Ascending aorta (tissue), 2 donors: ENCODE measurements around the gene MCC. TPM values are rescaled to one million over a fixed set of nuclear protein-coding genes. Genes with fewer than 3 reads are reported as not detected.

Source experiments
- DNase-seq, 2 donors: peaks; one replicate each; pipeline ENCODE4 v3.0.0-alpha.2; 2019; ENCODE audit warnings: low spot score in 2 of 2
- H3K27ac ChIP-seq, 2 donors: fragments of 200-600 bp; sonication (generic); one replicate each; pipeline ENCODE4 v1.5.1; 2016 to 2017; ENCODE audit warnings: mild to moderate bottlenecking in 1 of 2
- H3K27me3 ChIP-seq: fragments of 200-600 bp; sonication (generic); one replicate; pipeline ENCODE4 v1.5.1; 2017
- H3K36me3 ChIP-seq, 2 donors: fragments of 200-600 bp; sonication (generic); one replicate each; pipeline ENCODE4 v1.5.1; 2016
- H3K4me1 ChIP-seq, 2 donors: fragments of 200-600 bp; sonication (generic); one replicate each; pipeline ENCODE4 v1.5.1; 2016 to 2017; ENCODE audit warnings: mild to moderate bottlenecking in 1 of 2
- H3K4me3 ChIP-seq, 2 donors: fragments of 200-600 bp; sonication (generic); one replicate each; pipeline ENCODE4 v1.5.1; 2016 to 2017; ENCODE audit warnings: mild to moderate bottlenecking in 1 of 2
- H3K9me3 ChIP-seq, 2 donors: fragments of 200-600 bp; sonication (generic); one replicate each; pipeline ENCODE4 v1.5.1; 2016
- CTCF ChIP-seq, 3 experiments: fragments of 200-600 bp in 2 of 3; fragments of 450-650 bp in 1 of 3; sonication (generic) in 2 of 3; IDR thresholded peaks; one replicate each; pipeline ENCODE4 v1.5.1; 2016 to 2019; ENCODE audit warnings: antibody characterized with exemption in 3 of 3, mild to moderate bottlenecking in 1 of 3, moderate library complexity in 1 of 3
- intact Hi-C: fragments of 100-400 bp; cut with DNase I; formaldehyde crosslinking; loops from one replicate; pipeline ENCODE4 v1.15.1; 2023
- total RNA-seq: library from RNA; depleted of rRNA; stranded (reverse); fragments of >200 nt; gene quantifications from one replicate; pipeline ENCODE4 v1.1.0, GENCODE V29; 2016

MCC gene
- total RNA-seq, 1 donor from 2014 or later = 67.9 TPM

- no peaks in the 10 kb centered on the region for H3K36me3 ChIP-seq
- DNase-seq = no peak
- TF ChIP-seq CTCF (IDR thresholded peaks at IDR 0.05) = no peak
- no peak overlapping the region for H3K27ac ChIP-seq
- intact Hi-C loops = no loop called here
- no peaks in the 10 kb centered on the region for H3K4me1 ChIP-seq
- no peaks in the 10 kb centered on the region for H3K9me3 ChIP-seq
- no peak overlapping the region for H3K4me3 ChIP-seq
- H3K27me3 ChIP-seq = no peaks in the 10 kb centered on the region
Observed at GRCh38 chr5:113255579-113256386, 232.5 kb downstream of the MCC start.

- TF ChIP-seq CTCF (IDR thresholded peaks at IDR 0.05) = no peak
- H3K36me3 ChIP-seq = no peaks in the 10 kb centered on the region
- no peak for DNase-seq
- H3K4me3 ChIP-seq = no peak overlapping the region
- no peaks in the 10 kb centered on the region for H3K9me3 ChIP-seq
- H3K27me3 ChIP-seq = no peaks in the 10 kb centered on the region
- H3K4me1 ChIP-seq = no peaks in the 10 kb centered on the region
- intact Hi-C loops = no loop called here
- no peak overlapping the region for H3K27ac ChIP-seq
Observed at GRCh38 chr5:113255105-113255504, 233.1 kb downstream of the MCC start.

- no peaks in the 10 kb centered on the region for H3K4me1 ChIP-seq
- H3K9me3 ChIP-seq = no peaks in the 10 kb centered on the region
- H3K27ac ChIP-seq = no peak overlapping the region
- no peak for TF ChIP-seq CTCF (IDR thresholded peaks at IDR 0.05)
- H3K36me3 ChIP-seq = no peaks in the 10 kb centered on the region
- no peak for DNase-seq
- intact Hi-C loops = no loop called here
- no peaks in the 10 kb centered on the region for H3K27me3 ChIP-seq
- no peak overlapping the region for H3K4me3 ChIP-seq
Observed at GRCh38 chr5:113253037-113253436, 235.2 kb downstream of the MCC start.

- intact Hi-C loops = no loop called here
- H3K4me1 ChIP-seq = no peaks in the 10 kb centered on the region
- no peak for DNase-seq
Observed at GRCh38 chr5:113252066-113252465, 236.2 kb downstream of the MCC start.

GRCh38 chr5:113250341-113250953 lies 237.8 kb downstream of the MCC start:
- peak in 1 of 2 donors; percentile 68 for DNase-seq
- no peaks in the 10 kb centered on the region for H3K4me1 ChIP-seq
- TF ChIP-seq CTCF (IDR thresholded peaks at IDR 0.05) = no peak

More at GRCh38 chr5:113252066-113252465, 236.2 kb downstream of the MCC start:
- H3K27ac ChIP-seq = no peak overlapping the region
- no peak overlapping the region for H3K4me3 ChIP-seq
- no peaks in the 10 kb centered on the region for H3K36me3 ChIP-seq
- H3K27me3 ChIP-seq = no peaks in the 10 kb centered on the region
- no peak for TF ChIP-seq CTCF (IDR thresholded peaks at IDR 0.05)
- H3K9me3 ChIP-seq = no peaks in the 10 kb centered on the region

More at GRCh38 chr5:113250341-113250953, 237.8 kb downstream of the MCC start:
- Histone ChIP-seq H3K9me3 (no peaks in the 10 kb centered on the region), H3K27me3 (no peaks in the 10 kb centered on the region), H3K4me3 (no peak overlapping the region), H3K36me3 (no peaks in the 10 kb centered on the region), H3K27ac (peak overlapping the region in 1 of 2 donors; percentile 26)
- intact Hi-C loops = no loop called here
